WERI-Rb-1 (cell line): ENCODE results near the gene MTERF2.

ENCODE experiments used
- DNase-seq: peaks from one replicate; pipeline ENCODE4 v3.0.0-alpha.2; 2020
- H3K27ac ChIP-seq: fragments of 250-450 bp; sonication (Bioruptor Pico); 2 replicates; pipeline ENCODE4 v1.5.1; 2020; ENCODE audit warnings: mild to moderate bottlenecking, moderate library complexity
- H3K27me3 ChIP-seq: fragments of 250-450 bp; sonication (Bioruptor Pico); 2 replicates; pipeline ENCODE4 v1.5.1; 2021; ENCODE audit warnings: mild to moderate bottlenecking, low read depth, moderate library complexity; ENCODE audit not compliant: insufficient read depth, severe bottlenecking
- H3K36me3 ChIP-seq: fragments of 250-450 bp; sonication (Bioruptor Pico); 2 replicates; pipeline ENCODE4 v1.5.1; 2020; ENCODE audit warnings: mild to moderate bottlenecking, moderate library complexity
- H3K4me3 ChIP-seq: 2 replicates; pipeline ENCODE4 v1.5.1; 2011; ENCODE audit warnings: low read depth, mild to moderate bottlenecking, control low read depth, low read length
- H3K9me3 ChIP-seq: fragments of 250-450 bp; sonication (Bioruptor Pico); 2 replicates; pipeline ENCODE4 v1.5.1; 2021; ENCODE audit warnings: mild to moderate bottlenecking, moderate library complexity; ENCODE audit not compliant: severe bottlenecking
- TF ChIP-seq, protein P1 (sequence below): IDR thresholded peaks from 2 replicates; pipeline ENCODE4 v1.5.1; 2011; ENCODE audit warnings: low read depth, mild to moderate bottlenecking, control low read depth, inconsistent platforms, low read length

MTERF2 gene, protein sequence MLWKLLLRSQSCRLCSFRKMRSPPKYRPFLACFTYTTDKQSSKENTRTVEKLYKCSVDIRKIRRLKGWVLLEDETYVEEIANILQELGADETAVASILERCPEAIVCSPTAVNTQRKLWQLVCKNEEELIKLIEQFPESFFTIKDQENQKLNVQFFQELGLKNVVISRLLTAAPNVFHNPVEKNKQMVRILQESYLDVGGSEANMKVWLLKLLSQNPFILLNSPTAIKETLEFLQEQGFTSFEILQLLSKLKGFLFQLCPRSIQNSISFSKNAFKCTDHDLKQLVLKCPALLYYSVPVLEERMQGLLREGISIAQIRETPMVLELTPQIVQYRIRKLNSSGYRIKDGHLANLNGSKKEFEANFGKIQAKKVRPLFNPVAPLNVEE

GRCh38 chr12:106986625-106987389 lies at the start of gene MTERF2:
MTERF2 (minus strand) TSS chr12:106987146; CDS start chr12:106978714, 8,432 bp downstream.
- Histone ChIP-seq H3K27ac (peak within 1 kb of the TSS; percentile 85), H3K27me3 (no peaks in the 10 kb centered on the region), H3K9me3 (no peaks in the 10 kb centered on the region), H3K36me3 (peaks cover 31% of the 10 kb centered on the region), H3K4me3 (peak within 1 kb of the TSS; percentile 57)
- TF ChIP-seq, protein P1, sequence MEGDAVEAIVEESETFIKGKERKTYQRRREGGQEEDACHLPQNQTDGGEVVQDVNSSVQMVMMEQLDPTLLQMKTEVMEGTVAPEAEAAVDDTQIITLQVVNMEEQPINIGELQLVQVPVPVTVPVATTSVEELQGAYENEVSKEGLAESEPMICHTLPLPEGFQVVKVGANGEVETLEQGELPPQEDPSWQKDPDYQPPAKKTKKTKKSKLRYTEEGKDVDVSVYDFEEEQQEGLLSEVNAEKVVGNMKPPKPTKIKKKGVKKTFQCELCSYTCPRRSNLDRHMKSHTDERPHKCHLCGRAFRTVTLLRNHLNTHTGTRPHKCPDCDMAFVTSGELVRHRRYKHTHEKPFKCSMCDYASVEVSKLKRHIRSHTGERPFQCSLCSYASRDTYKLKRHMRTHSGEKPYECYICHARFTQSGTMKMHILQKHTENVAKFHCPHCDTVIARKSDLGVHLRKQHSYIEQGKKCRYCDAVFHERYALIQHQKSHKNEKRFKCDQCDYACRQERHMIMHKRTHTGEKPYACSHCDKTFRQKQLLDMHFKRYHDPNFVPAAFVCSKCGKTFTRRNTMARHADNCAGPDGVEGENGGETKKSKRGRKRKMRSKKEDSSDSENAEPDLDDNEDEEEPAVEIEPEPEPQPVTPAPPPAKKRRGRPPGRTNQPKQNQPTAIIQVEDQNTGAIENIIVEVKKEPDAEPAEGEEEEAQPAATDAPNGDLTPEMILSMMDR: no peak
- peak; percentile 95 for DNase-seq

GRCh38 chr12:107035733-107036132 lies 48.8 kb upstream of the MTERF2 start:
- Histone ChIP-seq H3K4me3 (no peak overlapping the region), H3K9me3 (no peaks in the 10 kb centered on the region), H3K36me3 (no peaks in the 10 kb centered on the region), H3K27ac (no peak overlapping the region), H3K27me3 (no peaks in the 10 kb centered on the region)
- TF ChIP-seq, protein P1: no peak
- no peak for DNase-seq

- Histone ChIP-seq H3K36me3 (no peaks in the 10 kb centered on the region), H3K27ac (no peak overlapping the region), H3K9me3 (no peaks in the 10 kb centered on the region), H3K27me3 (no peaks in the 10 kb centered on the region), H3K4me3 (no peak overlapping the region)
- DNase-seq: no peak
- TF ChIP-seq, protein P1: no peak
Observed at GRCh38 chr12:107033758-107034739, 47.1 kb upstream of the MTERF2 start.

GRCh38 chr12:107032266-107032665 lies 45.3 kb upstream of the MTERF2 start:
- no peak for DNase-seq
- TF ChIP-seq, protein P1: no peak
- Histone ChIP-seq H3K9me3 (no peaks in the 10 kb centered on the region), H3K4me3 (no peak overlapping the region), H3K27me3 (no peaks in the 10 kb centered on the region), H3K27ac (no peak overlapping the region), H3K36me3 (no peaks in the 10 kb centered on the region)

DNA sequence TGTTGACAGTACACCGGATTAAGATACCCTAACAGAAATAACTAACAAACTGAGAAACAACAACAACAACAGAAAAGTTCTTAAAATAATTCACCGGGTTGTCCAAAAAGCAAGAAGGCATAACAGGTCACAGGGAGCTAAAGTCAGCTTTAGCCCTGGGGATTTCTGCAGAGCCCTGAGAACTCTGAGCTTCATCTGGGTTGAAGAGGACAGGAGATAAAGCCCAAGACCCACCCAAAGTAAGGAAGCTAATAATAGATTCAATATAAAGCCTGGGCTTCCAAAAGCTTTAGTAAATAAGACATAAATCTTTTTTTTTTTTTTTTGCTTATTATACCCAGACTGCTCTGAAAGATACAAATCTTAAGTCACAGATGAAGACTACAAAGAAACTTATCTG lies 44.1 kb upstream of the MTERF2 start:
- H3K36me3 ChIP-seq: no peaks in the 10 kb centered on the region
- H3K4me3 ChIP-seq: no peak overlapping the region
- no peaks in the 10 kb centered on the region for H3K9me3 ChIP-seq
- no peaks in the 10 kb centered on the region for H3K27me3 ChIP-seq
- no peak overlapping the region for H3K27ac ChIP-seq
- no peak for DNase-seq
- TF ChIP-seq, protein P1: no peak
